ENCODE measurements around the gene FXR2.

Gene FXR2

DNA sequence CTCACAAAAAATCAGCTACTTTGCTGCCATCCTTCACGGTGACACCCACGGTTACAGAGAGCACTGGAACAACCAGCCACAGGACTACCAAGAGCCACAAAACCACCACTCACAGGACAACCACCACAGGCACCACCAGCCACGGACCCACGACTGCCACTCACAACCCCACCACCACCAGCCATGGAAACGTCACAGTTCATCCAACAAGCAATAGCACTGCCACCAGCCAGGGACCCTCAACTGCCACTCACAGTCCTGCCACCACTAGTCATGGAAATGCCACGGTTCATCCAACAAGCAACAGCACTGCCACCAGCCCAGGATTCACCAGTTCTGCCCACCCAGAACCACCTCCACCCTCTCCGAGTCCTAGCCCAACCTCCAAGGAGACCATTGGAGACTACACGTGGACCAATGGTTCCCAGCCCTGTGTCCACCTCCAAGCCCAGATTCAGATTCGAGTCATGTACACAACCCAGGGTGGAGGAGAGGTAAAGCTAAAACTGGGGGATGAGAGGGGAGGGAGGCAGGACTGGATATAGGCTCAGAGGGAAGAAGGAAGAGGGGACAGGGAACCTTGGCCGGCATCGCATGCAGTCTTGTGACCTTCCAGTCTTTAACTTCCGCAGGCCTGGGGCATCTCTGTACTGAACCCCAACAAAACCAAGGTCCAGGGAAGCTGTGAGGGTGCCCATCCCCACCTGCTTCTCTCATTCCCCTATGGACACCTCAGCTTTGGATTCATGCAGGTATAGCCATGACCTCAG, 34.7 kb downstream of the FXR2 start (continued):
- TF ChIP-seq, protein P1, sequence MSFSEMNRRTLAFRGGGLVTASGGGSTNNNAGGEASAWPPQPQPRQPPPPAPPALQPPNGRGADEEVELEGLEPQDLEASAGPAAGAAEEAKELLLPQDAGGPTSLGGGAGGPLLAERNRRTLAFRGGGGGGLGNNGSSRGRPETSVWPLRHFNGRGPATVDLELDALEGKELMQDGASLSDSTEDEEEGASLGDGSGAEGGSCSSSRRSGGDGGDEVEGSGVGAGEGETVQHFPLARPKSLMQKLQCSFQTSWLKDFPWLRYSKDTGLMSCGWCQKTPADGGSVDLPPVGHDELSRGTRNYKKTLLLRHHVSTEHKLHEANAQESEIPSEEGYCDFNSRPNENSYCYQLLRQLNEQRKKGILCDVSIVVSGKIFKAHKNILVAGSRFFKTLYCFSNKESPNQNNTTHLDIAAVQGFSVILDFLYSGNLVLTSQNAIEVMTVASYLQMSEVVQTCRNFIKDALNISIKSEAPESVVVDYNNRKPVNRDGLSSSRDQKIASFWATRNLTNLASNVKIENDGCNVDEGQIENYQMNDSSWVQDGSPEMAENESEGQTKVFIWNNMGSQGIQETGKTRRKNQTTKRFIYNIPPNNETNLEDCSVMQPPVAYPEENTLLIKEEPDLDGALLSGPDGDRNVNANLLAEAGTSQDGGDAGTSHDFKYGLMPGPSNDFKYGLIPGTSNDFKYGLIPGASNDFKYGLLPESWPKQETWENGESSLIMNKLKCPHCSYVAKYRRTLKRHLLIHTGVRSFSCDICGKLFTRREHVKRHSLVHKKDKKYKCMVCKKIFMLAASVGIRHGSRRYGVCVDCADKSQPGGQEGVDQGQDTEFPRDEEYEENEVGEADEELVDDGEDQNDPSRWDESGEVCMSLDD (tag by site-specific recombination; IDR thresholded peaks at IDR 0.05), result peak; percentile 32; the same call in 1 of the 2 replicates
- TF ChIP-seq, protein P2, sequence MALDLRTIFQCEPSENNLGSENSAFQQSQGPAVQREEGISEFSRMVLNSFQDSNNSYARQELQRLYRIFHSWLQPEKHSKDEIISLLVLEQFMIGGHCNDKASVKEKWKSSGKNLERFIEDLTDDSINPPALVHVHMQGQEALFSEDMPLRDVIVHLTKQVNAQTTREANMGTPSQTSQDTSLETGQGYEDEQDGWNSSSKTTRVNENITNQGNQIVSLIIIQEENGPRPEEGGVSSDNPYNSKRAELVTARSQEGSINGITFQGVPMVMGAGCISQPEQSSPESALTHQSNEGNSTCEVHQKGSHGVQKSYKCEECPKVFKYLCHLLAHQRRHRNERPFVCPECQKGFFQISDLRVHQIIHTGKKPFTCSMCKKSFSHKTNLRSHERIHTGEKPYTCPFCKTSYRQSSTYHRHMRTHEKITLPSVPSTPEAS (tag by site-specific recombination; IDR thresholded peaks at IDR 0.05), result no peak
- TF ChIP-seq, protein P3, sequence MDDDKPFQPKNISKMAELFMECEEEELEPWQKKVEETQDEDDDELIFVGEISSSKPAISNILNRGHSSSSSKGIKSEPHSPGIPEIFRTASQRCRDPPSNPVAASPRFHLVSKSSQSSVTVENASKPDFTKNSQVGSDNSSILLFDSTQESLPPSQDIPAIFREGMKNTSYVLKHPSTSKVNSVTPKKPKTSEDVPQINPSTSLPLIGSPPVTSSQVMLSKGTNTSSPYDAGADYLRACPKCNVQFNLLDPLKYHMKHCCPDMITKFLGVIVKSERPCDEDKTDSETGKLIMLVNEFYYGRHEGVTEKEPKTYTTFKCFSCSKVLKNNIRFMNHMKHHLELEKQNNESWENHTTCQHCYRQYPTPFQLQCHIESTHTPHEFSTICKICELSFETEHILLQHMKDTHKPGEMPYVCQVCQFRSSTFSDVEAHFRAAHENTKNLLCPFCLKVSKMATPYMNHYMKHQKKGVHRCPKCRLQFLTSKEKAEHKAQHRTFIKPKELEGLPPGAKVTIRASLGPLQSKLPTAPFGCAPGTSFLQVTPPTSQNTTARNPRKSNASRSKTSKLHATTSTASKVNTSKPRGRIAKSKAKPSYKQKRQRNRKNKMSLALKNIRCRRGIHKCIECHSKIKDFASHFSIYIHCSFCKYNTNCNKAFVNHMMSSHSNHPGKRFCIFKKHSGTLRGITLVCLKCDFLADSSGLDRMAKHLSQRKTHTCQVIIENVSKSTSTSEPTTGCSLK (tag by site-specific recombination; IDR thresholded peaks at IDR 0.05), result no peak
- TF ChIP-seq ZNF133 (tag by site-specific recombination; IDR thresholded peaks at IDR 0.05) (no peak), ZNF707 (tag by site-specific recombination; IDR thresholded peaks at IDR 0.05) (no peak), ZNF473 (tag by site-specific recombination; IDR thresholded peaks at IDR 0.05) (no peak), ZNF239 (tag by site-specific recombination; IDR thresholded peaks at IDR 0.05) (no peak), ZNF169 (tag by site-specific recombination; IDR thresholded peaks at IDR 0.05) (0 out of 2 replicates have a peak, but pooled peaks have one; percentile 76), ZNF157 (tag by site-specific recombination; IDR thresholded peaks at IDR 0.05) (no peak; the same call in 1 of the 2 replicates), ZNF777 (tag by site-specific recombination; IDR thresholded peaks at IDR 0.05; ENCODE audit: borderline replicate concordance) (no peak), EGR2 (tag by site-specific recombination; IDR thresholded peaks at IDR 0.05; ENCODE audit: low read depth) (peak; percentile 44; the same call in 1 of the 2 replicates), ZNF366 (tag by site-specific recombination; conservative IDR thresholded peaks at IDR 0.05) (no peak), ZBTB7A (tag by site-specific recombination; IDR thresholded peaks at IDR 0.05; ENCODE audit: low read depth) (0 out of 2 replicates have a peak, but pooled peaks have one; percentile 66), ZNF677 (tag by site-specific recombination; IDR thresholded peaks at IDR 0.05) (no peak), ZNF2 (tag by site-specific recombination; IDR thresholded peaks at IDR 0.05) (peak; percentile 27; the same call in 1 of the 2 replicates), ZNF610 (tag by site-specific recombination; IDR thresholded peaks at IDR 0.05; ENCODE audit: borderline replicate concordance) (no peak), REPIN1 (tag by site-specific recombination; IDR thresholded peaks at IDR 0.05; ENCODE audit: low read depth) (no peak), ZNF701 (tag by site-specific recombination; IDR thresholded peaks at IDR 0.05) (no peak), HOXD13 (CRISPR knock-in tag; IDR thresholded peaks at IDR 0.05; ENCODE audit: borderline replicate concordance) (no peak), MEIS1 (CRISPR knock-in tag; IDR thresholded peaks at IDR 0.05; ENCODE audit: borderline replicate concordance) (no peak)
- TF ChIP-seq, protein P4, sequence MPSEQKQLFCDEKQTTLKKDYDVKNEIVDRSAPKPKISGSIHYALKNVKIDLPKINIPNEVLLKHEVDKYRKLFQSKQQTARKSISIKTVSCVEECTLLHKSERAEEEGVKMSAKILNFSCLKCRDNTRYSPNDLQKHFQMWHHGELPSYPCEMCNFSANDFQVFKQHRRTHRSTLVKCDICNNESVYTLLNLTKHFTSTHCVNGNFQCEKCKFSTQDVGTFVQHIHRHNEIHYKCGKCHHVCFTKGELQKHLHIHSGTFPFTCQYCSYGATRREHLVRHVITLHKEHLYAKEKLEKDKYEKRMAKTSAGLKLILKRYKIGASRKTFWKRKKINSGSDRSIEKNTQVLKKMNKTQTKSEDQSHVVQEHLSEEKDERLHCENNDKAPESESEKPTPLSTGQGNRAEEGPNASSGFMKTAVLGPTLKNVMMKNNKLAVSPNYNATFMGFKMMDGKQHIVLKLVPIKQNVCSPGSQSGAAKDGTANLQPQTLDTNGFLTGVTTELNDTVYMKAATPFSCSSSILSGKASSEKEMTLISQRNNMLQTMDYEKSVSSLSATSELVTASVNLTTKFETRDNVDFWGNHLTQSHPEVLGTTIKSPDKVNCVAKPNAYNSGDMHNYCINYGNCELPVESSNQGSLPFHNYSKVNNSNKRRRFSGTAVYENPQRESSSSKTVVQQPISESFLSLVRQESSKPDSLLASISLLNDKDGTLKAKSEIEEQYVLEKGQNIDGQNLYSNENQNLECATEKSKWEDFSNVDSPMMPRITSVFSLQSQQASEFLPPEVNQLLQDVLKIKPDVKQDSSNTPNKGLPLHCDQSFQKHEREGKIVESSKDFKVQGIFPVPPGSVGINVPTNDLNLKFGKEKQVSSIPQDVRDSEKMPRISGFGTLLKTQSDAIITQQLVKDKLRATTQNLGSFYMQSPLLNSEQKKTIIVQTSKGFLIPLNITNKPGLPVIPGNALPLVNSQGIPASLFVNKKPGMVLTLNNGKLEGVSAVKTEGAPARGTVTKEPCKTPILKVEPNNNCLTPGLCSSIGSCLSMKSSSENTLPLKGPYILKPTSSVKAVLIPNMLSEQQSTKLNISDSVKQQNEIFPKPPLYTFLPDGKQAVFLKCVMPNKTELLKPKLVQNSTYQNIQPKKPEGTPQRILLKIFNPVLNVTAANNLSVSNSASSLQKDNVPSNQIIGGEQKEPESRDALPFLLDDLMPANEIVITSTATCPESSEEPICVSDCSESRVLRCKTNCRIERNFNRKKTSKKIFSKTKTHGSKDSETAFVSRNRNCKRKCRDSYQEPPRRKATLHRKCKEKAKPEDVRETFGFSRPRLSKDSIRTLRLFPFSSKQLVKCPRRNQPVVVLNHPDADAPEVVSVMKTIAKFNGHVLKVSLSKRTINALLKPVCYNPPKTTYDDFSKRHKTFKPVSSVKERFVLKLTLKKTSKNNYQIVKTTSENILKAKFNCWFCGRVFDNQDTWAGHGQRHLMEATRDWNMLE (tag by site-specific recombination; conservative IDR thresholded peaks at IDR 0.05; ENCODE audit: low read depth), result no peak
- TF ChIP-seq, protein P5, sequence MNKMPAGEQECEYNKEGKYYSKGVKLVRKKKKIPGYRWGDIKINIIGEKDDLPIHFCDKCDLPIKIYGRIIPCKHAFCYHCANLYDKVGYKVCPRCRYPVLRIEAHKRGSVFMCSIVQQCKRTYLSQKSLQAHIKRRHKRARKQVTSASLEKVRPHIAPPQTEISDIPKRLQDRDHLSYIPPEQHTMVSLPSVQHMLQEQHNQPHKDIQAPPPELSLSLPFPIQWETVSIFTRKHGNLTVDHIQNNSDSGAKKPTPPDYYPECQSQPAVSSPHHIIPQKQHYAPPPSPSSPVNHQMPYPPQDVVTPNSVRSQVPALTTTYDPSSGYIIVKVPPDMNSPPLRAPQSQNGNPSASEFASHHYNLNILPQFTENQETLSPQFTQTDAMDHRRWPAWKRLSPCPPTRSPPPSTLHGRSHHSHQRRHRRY (tag by site-specific recombination; IDR thresholded peaks at IDR 0.05), result peak; percentile 38; the same call in 1 of the 2 replicates
- TF ChIP-seq, protein P6, sequence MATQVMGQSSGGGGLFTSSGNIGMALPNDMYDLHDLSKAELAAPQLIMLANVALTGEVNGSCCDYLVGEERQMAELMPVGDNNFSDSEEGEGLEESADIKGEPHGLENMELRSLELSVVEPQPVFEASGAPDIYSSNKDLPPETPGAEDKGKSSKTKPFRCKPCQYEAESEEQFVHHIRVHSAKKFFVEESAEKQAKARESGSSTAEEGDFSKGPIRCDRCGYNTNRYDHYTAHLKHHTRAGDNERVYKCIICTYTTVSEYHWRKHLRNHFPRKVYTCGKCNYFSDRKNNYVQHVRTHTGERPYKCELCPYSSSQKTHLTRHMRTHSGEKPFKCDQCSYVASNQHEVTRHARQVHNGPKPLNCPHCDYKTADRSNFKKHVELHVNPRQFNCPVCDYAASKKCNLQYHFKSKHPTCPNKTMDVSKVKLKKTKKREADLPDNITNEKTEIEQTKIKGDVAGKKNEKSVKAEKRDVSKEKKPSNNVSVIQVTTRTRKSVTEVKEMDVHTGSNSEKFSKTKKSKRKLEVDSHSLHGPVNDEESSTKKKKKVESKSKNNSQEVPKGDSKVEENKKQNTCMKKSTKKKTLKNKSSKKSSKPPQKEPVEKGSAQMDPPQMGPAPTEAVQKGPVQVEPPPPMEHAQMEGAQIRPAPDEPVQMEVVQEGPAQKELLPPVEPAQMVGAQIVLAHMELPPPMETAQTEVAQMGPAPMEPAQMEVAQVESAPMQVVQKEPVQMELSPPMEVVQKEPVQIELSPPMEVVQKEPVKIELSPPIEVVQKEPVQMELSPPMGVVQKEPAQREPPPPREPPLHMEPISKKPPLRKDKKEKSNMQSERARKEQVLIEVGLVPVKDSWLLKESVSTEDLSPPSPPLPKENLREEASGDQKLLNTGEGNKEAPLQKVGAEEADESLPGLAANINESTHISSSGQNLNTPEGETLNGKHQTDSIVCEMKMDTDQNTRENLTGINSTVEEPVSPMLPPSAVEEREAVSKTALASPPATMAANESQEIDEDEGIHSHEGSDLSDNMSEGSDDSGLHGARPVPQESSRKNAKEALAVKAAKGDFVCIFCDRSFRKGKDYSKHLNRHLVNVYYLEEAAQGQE (tag by site-specific recombination; IDR thresholded peaks at IDR 0.05), result 0 out of 2 replicates have a peak, but pooled peaks have one; percentile 44
